Endothelial cell of umbilical vein (primary cell): ENCODE measurements around the gene LSR. TPM values are rescaled to one million over a fixed set of nuclear protein-coding genes. Genes with fewer than 3 reads are reported as not detected.

ENCODE experiments used
- BruUV-seq: library from RNA; stranded (reverse); fragments of 400-500 nt; replicated peaks from 2 replicates; lab custom pipeline; 2021; lab: Mats Ljungman, UMichigan
- CTCF ChIA-PET: fragments of 300-600, 350-600 bp; sonication (Branson Sonifier 250); formaldehyde crosslinking; loops from one replicate; lab custom pipeline; 2021; ENCODE audit warnings: antibody characterized with exemption, inconsistent platforms; lab: Charles Lee
- POLR2A ChIA-PET: fragments of 300-600, 350-600 bp; sonication (Branson Sonifier 250); formaldehyde crosslinking; loops from one replicate; lab custom pipeline; 2021; ENCODE audit warnings: antibody characterized with exemption, inconsistent platforms; lab: Charles Lee
- DNase-seq: peaks from one replicate; pipeline ENCODE4 v3.0.0-alpha.2; 2011; ENCODE audit warnings: low read depth, low spot score
- FAIRE-seq: peaks from 2 replicates; lab custom pipeline; 2011; peaks lifted over from hg19 to GRCh38; lab: Jason Lieb, UNC
- H2AFZ ChIP-seq: 2 replicates; pipeline ENCODE4 v1.6.0; 2012; ENCODE audit warnings: low read depth, low read length, control low read depth, inconsistent platforms
- H3K27ac ChIP-seq: 2 replicates; pipeline ENCODE4 v1.5.1; 2011; ENCODE audit warnings: low read depth, mild to moderate bottlenecking, control low read depth, low read length, moderate library complexity; ENCODE audit not compliant: insufficient read depth
- H3K27me3 ChIP-seq, 2 experiments: 2 replicates each; pipeline versions ENCODE4 v1.6.0 to v1.6.1; 2011; ENCODE audit warnings: low read length in 2 of 2, mixed read lengths in 1 of 2; ENCODE audit not compliant: control insufficient read depth in 2 of 2, insufficient read depth in 2 of 2
- H3K36me3 ChIP-seq, 2 experiments: 2 replicates in 1 of 2; 3 replicates in 1 of 2; pipeline ENCODE4 v1.5.1; 2011; ENCODE audit warnings: low read length in 2 of 2, mild to moderate bottlenecking in 1 of 2, moderate library complexity in 1 of 2; ENCODE audit not compliant: control insufficient read depth in 2 of 2, insufficient read depth in 2 of 2; ENCODE audit errors: extremely low read depth in 1 of 2
- H3K4me1 ChIP-seq: 3 replicates; pipeline ENCODE4 v1.5.1; 2011; ENCODE audit warnings: mild to moderate bottlenecking, low read length; ENCODE audit not compliant: control insufficient read depth, insufficient read depth; ENCODE audit errors: extremely low read depth
- H3K4me2 ChIP-seq: 2 replicates; pipeline ENCODE4 v1.6.1; 2011; ENCODE audit warnings: low read length, control low read depth, mixed read lengths; ENCODE audit not compliant: insufficient read depth
- H3K4me3 ChIP-seq, 3 experiments: fragments of 200-600 bp in 1 of 3; sonication (generic), shearing (Covaris generic) in 1 of 3; replicated peaks in 1 of 3; 2 replicates each; pipeline ENCODE4 v1.5.1; 2011 to 2016; ENCODE audit warnings: control low read depth in 3 of 3, low read length in 3 of 3, mild to moderate bottlenecking in 2 of 3, inconsistent platforms in 1 of 3, low read depth in 1 of 3, moderate library complexity in 1 of 3; ENCODE audit not compliant: insufficient read depth in 1 of 3
- H3K79me2 ChIP-seq: 2 replicates; pipeline ENCODE4 v1.6.0; 2012; ENCODE audit warnings: low read length, inconsistent platforms; ENCODE audit not compliant: control insufficient read depth, insufficient read depth
- H3K9ac ChIP-seq: replicated peaks from 2 replicates; pipeline ENCODE3; 2011; ENCODE audit warnings: low read length, control low read depth; ENCODE audit not compliant: insufficient read depth; ENCODE audit errors: extremely low read depth
- H3K9me1 ChIP-seq: replicated peaks from 3 replicates; pipeline ENCODE4 v1.6.0; 2011; ENCODE audit warnings: mild to moderate bottlenecking, low read length; ENCODE audit not compliant: control insufficient read depth, insufficient read depth; ENCODE audit errors: extremely low read depth
- H3K9me3 ChIP-seq: replicated peaks from 2 replicates; pipeline ENCODE4 v1.5.1; 2012; ENCODE audit warnings: low read length, inconsistent platforms; ENCODE audit not compliant: control insufficient read depth, insufficient read depth
- H4K20me1 ChIP-seq: replicated peaks from 2 replicates; pipeline ENCODE3; 2011; ENCODE audit warnings: mild to moderate bottlenecking, low read length; ENCODE audit not compliant: control insufficient read depth, insufficient read depth; ENCODE audit errors: extremely low read depth
- EZH2 ChIP-seq: IDR thresholded peaks from 2 replicates; pipeline ENCODE4 v1.6.1; 2012; ENCODE audit warnings: borderline replicate concordance, low read depth, mild to moderate bottlenecking, moderate library complexity, low read length, inconsistent platforms; ENCODE audit not compliant: severe bottlenecking
- GATA2 ChIP-seq: IDR thresholded peaks from 2 replicates; pipeline ENCODE4 v1.7.0; 2011; ENCODE audit warnings: low read depth, mild to moderate bottlenecking, moderate library complexity, mixed read lengths, low read length; ENCODE audit not compliant: insufficient read length, insufficient read depth
- JUN ChIP-seq: IDR thresholded peaks from 2 replicates; pipeline ENCODE4 v1.6.1; 2011; ENCODE audit warnings: borderline replicate concordance, low read depth; ENCODE audit not compliant: insufficient read length, insufficient read depth
- MYC ChIP-seq: IDR thresholded peaks from one replicate; pipeline ENCODE4 v1.6.1; 2011; ENCODE audit warnings: mild to moderate bottlenecking, low read depth, low read length
- POLR2A ChIP-seq: IDR thresholded peaks from 2 replicates; pipeline ENCODE4 v1.6.1; 2012; ENCODE audit warnings: low read depth, mild to moderate bottlenecking, control low read depth, low read length
- POLR2AphosphoS5 ChIP-seq: IDR thresholded peaks from 2 replicates; pipeline ENCODE4 v1.6.1; 2012; ENCODE audit warnings: low read depth, mild to moderate bottlenecking, control low read depth, low read length, moderate library complexity; ENCODE audit not compliant: insufficient read depth
- dilution Hi-C: fragments of 300-500 bp; cut with MboI; formaldehyde crosslinking; loops from one replicate; pipeline ENCODE4 v1.15.0; 2019; ENCODE audit warnings: low sequenced_read_pairs; ENCODE audit not compliant: extremely low pct_ligation_motif_present
- intact Hi-C: fragments of 100-400 bp; cut with micrococcal nuclease; formaldehyde crosslinking; loops from one replicate; pipeline ENCODE4 v1.10.0; 2022
- polyA plus RNA-seq, 4 experiments: library from polyadenylated mRNA; depleted of rRNA in 3 of 4; stranded (reverse) in 3 of 4; unstranded in 1 of 4; fragments of >200 nt; gene quantifications; 2 replicates each; pipeline versions ENCODE4 v1.2.1 to v1.2.3, GENCODE V29; 2011 to 2012; ENCODE audit warnings: missing spikeins in 1 of 4
- total RNA-seq: library from RNA; stranded (reverse); gene quantifications from 2 replicates; pipeline ENCODE4 v1.2.3, GENCODE V29; 2021
- TF ChIP-seq, protein P1 (sequence below): IDR thresholded peaks from 2 replicates; pipeline ENCODE4 v1.6.1; 2011; ENCODE audit not compliant: insufficient read depth, insufficient read length

The LSR gene
- total and polyA plus RNA-seq, 2 donors (not counting 3 experiments of a cell fraction or from before 2014, with no cell fraction given) = 0.76 to 1.0 TPM

DNA sequence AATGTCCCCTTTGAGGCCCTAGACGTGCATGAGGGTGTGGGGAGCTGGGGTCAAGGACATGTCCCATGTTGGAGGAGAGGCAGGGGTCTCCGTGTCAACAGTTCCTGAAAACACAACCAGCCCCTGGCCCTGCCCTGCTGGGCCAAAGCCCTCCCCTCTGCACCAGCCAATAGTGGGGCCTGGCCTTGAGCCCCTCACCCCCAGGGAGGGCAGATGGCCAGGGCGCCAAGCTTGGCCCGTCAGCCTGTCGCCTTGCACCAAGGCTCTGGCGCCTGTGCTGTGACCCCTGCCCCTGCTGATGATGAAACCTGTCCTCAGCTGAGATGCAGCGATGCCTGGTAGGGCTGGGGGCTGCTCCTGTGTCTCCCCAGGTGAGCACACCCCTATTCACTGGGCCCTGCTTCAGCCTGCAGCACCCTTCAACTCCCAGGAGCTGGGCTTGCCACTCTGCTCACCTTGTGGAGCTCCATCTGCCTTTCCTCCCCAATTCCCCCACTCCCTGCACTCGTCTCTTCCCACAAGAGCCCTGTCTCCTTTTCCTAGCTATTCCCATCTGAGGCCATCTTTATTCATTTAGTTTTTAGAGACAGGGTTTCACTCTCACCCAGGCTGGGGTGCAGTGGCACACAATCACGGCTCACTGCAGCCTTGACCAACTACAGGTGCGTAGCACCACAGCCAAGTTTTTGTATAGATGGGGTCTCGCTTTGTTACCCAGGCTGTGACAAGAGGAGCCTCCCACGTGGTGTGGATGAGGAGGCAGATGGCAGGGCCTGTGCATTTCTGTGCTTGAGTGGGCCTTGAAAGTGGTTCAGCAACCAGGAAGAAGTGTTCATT, 31.4 kb downstream of the LSR start:
- BruUV-seq = no TSS peak
- H4K20me1 ChIP-seq = no peaks in the 10 kb centered on the region
- TF ChIP-seq EZH2 (no peak), POLR2A (no peak), POLR2AphosphoS5 (peak; percentile 1)
- no peak overlapping the region for H3K4me3 ChIP-seq
- H3K4me2 ChIP-seq = no peak overlapping the region
- intact Hi-C loops = no loop called here
- peaks cover 1 to 5% of the 10 kb centered on the region in 2 experiments for H3K27me3 ChIP-seq
- H3K9ac ChIP-seq = no peak overlapping the region
- CTCF ChIA-PET = interaction anchor here (1.0 to 1.4 kb wide), 2 partner anchors 11 to 215 kb away, joined by 3 to 5 read pairs; no protein-coding TSS in a partner anchor
- DNase-seq (no peak), FAIRE-seq (no peak)
- no peak overlapping the region for H2AFZ ChIP-seq
- dilution Hi-C loops = no loop called here
- H3K27ac ChIP-seq = no peak overlapping the region
- peaks cover 0 to 12% of the 10 kb centered on the region in 2 experiments for H3K36me3 ChIP-seq
- POLR2A ChIA-PET = no interaction called here
- H3K79me2 ChIP-seq = no peaks in the 10 kb centered on the region
- H3K9me1 ChIP-seq = no peaks in the 10 kb centered on the region
- no peaks in the 10 kb centered on the region for H3K9me3 ChIP-seq
- no peaks in the 10 kb centered on the region for H3K4me1 ChIP-seq

DNA sequence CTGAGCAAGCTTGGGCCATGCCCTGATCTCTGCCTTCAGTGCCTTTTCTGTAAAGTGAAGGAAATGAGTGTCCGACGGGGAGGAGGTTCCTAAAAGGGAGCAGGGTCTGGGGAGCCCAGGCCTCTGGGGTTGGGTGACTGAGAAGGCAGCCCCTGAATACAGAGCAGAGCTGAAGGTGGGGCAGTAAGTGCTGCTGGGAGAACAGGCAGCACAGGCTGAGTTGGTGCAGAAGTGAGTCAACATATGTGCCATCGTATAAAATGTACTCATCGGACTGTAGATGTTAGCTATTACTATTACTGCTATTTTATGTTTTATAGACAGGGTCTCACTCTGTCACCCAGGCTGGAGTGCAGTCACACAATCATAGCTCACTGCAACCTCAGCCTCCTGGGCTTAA, 32.5 kb downstream of the LSR start:
- peaks cover 1 to 6% of the 10 kb centered on the region in 2 experiments for H3K27me3 ChIP-seq
- no peak overlapping the region for H3K27ac ChIP-seq
- H3K79me2 ChIP-seq = no peaks in the 10 kb centered on the region
- no peaks in the 10 kb centered on the region for H4K20me1 ChIP-seq
- peak; percentile 83 for FAIRE-seq
- ChIA-PET POLR2A (no interaction called here), CTCF (interaction anchor here (1.4 kb wide), 1 partner anchor 12 kb away, joined by 5 read pairs; no protein-coding TSS in a partner anchor)
- no peak overlapping the region for H2AFZ ChIP-seq
- peaks cover 0 to 11% of the 10 kb centered on the region in 2 experiments for H3K36me3 ChIP-seq
- H3K9ac ChIP-seq = no peak overlapping the region
- no TSS peak for BruUV-seq
- no peak overlapping the region for H3K4me2 ChIP-seq
- dilution Hi-C loops = no loop called here
- no peaks in the 10 kb centered on the region for H3K4me1 ChIP-seq
- DNase-seq = no peak
- H3K4me3 ChIP-seq = no peak overlapping the region
- no peaks in the 10 kb centered on the region for H3K9me3 ChIP-seq
- intact Hi-C loops = no loop called here
- TF ChIP-seq MYC (no peak), JUN (no peak), POLR2AphosphoS5 (no peak), GATA2 (no peak), POLR2A (no peak)
- TF ChIP-seq, protein P1, sequence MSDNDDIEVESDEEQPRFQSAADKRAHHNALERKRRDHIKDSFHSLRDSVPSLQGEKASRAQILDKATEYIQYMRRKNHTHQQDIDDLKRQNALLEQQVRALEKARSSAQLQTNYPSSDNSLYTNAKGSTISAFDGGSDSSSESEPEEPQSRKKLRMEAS = no peak
- H3K9me1 ChIP-seq = no peaks in the 10 kb centered on the region
